GM21528 (cell line): Measurements from ENCODE around the gene DPRX.

Source experiments
- ATAC-seq: cut with Tn5 transposase; IDR thresholded peaks from one replicate; pipeline ENCODE4 v1.9.1; 2021; ENCODE audit warnings: mild to moderate bottlenecking, moderate library complexity; ENCODE audit not compliant: unreplicated experiment, low FRiP score

The DPRX gene, protein sequence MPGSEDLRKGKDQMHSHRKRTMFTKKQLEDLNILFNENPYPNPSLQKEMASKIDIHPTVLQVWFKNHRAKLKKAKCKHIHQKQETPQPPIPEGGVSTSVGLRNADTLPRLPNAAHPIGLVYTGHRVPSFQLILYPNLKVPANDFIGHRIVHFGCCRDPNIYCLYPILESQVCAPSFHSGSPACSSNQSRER

GRCh38 chr19:53631949-53632407 is at the start of gene DPRX:
Gene DPRX (plus strand): TSS chr19:53631999. CDS start chr19:53632107, 108 bp downstream.
- ATAC-seq, result no peak

DNA sequence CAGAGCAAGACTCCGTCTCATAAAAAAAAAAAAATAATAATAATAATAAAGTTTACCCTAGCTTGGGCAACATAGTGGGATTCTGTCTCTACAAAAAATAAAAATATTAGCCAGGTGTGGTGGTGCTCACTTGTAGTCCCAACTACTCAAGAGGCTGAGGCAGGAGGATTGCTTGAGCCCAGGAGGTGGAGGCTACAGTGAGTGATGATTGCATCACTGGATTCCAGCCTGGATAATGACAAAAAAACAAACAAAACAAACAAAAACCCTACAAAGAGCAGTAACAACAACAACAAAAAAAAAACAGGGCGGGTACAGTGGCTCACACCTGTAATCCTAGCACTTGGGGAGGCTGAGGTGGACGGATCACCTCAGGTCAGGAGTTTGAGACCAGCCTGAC is 48.6 kb upstream of the DPRX start:
- ATAC-seq, result no peak

GRCh38 chr19:53586277-53586691 is 45.5 kb upstream of the DPRX start:
- ATAC-seq, result no peak

DNA sequence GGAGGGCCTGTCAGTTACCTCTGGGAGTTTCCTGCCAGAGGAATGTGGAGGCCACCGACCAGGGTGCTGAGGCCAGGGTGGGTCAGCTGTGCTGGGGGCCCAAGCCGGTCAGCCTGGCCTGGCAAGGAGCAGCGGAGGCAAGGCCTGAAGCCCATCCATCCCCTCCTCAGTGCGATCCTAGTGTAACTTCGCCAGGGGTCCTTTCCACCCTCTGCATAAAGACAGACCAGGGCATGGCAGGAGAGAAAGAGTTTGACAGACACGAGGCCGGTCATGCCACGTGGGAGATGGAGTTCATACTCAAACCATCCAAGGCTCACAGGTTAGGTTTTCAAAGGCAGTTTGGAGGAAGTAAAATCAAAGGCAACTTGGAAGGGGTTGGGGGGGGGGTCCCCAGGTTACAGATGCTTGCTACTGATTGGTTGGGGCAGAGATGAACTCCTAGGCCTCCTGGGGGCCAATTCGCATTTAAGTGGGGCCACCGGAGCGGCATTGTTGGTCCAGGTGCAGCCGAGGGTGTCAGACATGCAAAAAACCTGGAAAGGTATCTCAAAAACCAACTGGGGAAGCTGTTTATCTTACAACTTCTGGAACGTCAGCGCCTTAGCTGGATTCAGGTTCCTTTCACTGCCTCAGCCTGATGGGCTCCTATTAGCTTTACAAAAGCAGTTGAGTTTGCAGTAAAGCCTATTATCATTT is 36.8 kb upstream of the DPRX start:
- no peak for ATAC-seq

GRCh38 chr19:53595510-53595867 is 36.3 kb upstream of the DPRX start:
- ATAC-seq, result no peak

GRCh38 chr19:53596056-53596455 is 35.7 kb upstream of the DPRX start:
- ATAC-seq, result no peak

DNA sequence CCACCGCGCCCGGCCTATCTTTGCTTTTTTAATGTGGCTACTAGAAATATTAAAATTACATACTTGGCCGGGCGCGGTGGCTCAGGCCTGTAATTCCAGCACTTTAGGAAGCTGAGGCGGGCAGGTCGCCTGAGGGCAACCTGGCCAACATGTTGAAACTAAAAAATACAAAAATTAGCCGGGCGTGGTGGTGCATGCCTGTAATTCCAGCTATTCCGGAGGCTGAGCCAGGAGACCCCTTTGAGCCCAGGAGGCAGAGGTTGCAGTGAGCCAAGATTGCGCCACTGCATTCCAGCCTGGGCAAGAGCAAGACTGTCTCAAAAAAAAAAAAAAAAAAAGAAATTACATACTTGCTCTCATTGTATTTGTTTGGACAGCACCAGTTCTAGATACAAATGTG is 34.8 kb upstream of the DPRX start:
- ATAC-seq, result no peak

- no peak for ATAC-seq
These were observed 33.4 kb upstream of the DPRX start for GRCh38 chr19:53598361-53598760.

DNA sequence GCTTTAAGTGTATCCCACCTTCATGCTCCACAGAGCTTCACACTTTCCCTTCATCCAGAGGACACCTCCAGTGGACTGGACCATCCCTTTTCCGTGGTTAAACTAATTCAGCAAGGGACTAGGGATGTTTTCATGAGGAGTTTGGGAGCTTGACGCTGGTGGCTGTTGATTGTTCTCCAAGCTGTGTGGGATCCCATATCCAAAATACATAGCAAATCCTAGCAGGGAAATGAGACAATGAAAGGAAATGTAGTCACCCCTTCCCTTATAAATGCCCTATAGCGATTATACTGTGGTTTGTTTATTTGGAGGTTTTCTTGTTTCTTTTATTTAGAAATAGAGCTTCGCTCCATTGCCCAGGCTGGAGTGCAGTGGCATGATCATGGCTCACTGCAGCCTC is 31.6 kb upstream of the DPRX start:
- ATAC-seq, result no peak

DNA sequence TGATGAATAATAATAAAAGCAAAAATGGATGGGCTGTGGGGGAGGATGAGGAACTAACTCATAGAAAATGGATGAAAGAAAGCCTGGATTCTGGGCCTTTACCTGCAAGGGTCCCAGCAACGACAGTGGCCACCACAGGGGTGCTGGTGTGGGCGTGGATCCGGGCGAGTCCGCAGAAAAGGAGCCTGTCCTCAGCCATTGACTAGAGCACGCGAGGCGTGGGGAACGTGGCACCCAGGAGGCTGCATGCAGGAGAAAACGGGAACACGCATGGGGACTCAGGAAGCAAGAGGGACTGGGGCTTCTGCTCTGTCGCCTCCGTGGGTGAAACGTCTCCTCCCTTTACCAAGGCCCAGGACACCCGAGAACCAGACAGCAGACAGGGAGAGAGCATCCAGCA is 25.8 kb upstream of the DPRX start:
- ATAC-seq, result no peak

DNA sequence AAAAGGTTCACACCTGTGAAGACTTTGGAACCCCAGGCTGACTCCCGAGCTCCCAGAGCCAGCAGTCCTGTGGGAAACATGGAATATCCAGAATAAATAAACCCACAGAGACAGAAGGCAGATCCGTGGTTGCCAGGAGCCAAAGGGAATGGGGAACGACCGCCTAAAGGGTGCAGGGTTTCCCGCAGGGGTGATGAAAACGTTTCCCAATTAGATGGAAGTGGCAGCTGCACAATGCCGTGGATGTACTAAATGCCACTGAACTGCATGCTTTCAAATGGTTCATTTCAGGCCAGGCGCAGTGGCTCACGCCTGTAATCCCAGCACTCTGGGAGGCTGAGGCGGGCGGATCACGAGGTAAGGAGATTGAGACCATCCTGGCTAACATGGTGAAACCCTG is 23.4 kb upstream of the DPRX start:
- no peak for ATAC-seq

DNA sequence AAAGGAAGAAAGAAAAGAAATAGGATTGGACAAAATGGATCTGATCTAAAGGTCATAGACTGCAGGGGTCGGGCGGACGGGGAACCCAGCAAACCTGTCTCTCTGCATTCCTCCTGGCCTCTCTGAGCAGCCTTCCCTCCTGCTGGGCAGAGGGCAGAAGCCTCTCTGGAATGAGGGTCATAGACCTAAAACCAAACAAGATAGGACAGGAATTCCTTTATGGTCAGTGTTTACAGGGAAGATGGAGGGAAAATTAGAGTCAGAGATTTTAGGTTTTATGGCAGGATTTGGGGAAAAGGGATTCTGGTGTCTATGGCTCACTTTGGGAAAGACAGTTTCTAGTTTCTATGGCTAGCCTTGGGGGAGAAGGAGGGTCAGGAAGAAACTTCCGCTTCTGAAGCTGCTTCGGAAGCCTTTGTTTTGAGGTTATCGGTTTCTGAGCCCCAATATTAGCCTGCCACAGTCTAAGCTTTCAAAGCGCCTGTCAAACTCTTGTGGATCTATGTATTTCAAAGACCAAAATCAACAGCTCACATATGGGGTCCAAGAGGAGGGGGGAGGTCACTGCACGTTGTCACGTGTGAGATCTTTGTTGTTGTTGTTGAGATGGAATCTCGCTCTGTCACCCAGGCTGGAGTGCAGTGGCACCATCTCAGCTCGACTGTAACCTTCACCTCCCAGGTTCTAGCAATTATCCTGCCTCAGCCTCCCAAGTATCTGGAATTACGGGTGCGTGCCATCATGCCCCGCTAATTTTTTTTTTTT is 18.9 kb upstream of the DPRX start:
- no peak for ATAC-seq

GRCh38 chr19:53621885-53622740 is 9.7 kb upstream of the DPRX start:
- no peak for ATAC-seq

DNA sequence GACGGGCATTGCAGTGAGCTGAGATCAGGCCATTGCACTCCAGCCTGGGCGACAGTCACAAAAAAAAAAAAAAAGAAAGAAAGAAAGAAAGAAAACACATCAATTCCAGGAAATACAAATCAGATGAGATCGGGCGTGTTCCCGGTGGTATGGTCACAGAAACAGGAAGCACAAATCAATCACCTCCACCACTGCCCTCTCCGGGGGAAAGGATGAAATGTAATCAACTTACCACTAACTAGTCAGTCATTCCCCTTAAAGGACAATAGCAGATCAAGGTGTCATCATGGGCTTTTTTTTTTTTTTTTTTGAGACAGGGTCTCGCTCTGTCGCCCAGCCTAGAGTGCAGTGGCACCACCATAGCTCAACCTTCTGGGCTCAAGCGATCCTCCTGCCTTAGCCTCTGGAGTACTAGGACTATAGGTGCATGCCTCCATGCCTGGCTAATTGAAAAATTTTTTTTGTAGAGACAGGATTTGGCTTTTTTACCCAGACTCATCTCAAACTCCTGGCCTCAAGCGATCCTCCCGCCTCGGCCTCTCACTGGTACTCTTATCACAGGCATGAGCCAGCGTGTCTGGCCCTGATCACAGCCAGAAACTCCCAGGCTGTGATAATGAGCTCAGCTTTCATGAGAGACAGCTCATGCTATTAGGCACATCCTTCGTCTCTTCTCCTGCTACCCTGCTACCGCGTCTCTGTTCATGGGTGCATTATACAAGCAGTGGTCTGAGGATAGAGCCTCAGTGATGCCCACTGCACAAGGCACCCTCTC is 6.8 kb upstream of the DPRX start:
- no peak for ATAC-seq

DNA sequence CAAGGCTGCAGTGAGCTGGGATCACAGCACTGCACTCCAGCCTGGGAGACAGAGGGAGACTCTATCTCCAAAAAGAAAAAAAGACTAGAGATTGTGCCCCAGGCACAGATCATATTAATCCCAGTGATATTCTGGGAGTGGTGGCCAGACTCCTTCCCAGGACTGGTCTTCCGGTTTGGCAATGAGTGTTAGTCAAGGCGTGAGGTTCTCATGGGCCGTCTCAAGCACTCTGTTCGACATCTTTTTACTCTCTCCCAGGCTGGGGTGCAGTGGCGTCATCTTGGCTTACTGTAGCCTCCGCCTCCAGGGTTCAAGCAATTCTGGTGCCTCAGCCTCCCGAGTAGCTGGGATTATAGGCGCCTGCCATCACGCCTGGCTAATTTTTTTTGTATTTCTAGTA is 5.3 kb upstream of the DPRX start:
- ATAC-seq, result no peak

- ATAC-seq, result no peak
These were observed 4.8 kb upstream of the DPRX start for GRCh38 chr19:53626976-53627375.

GRCh38 chr19:53634768-53635167 is 3.0 kb downstream of the DPRX start:
- ATAC-seq, result no peak

- no peak for ATAC-seq
These were observed 7.7 kb downstream of the DPRX start for GRCh38 chr19:53639471-53639870.

DNA sequence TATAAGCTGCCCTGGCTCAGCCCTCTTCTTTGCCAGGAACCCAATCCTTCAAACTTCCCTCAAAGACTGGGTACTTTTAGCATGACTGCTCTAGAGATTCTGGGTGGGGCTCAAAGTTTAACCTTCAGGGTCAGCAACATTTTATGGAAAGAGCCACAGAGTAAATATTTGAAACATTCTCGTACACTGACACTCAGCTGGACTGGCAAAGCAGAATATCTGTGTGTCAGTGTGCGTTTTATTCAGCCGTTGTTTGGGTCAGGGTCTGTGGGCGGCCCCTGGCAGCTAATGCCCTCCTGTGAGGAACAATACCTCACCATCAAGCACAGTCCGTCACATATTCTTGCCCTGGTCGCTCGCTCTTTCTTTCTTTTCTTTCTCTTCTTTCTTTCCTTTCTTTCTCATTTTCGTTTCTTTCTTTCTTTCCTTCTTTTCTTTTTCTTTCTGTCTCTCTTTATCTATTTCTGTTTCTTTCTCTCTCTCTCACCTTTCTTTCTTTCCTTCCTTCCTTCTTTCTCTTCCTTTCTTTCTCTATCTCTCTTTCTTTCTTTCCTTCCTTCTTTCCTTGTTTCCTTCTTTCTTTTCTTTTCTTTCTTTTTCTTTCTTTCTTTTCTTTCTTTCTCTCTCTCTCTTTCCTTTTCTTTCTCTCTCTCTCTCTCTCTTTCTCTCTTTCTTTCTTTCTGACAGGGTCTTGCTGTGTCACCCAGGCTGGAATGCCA is 10.7 kb downstream of the DPRX start:
- ATAC-seq, result no peak
